Endothelial cell of umbilical vein (primary cell): ENCODE results near the gene ADAMTS19. TPM values are rescaled to one million over a fixed set of nuclear protein-coding genes. Genes with fewer than 3 reads are reported as not detected.

Source experiments
- BruUV-seq: library from RNA; stranded (reverse); fragments of 400-500 nt; replicated peaks from 2 replicates; lab custom pipeline; 2021; lab: Mats Ljungman, UMichigan
- CTCF ChIA-PET: fragments of 300-600, 350-600 bp; sonication (Branson Sonifier 250); formaldehyde crosslinking; loops from one replicate; lab custom pipeline; 2021; ENCODE audit warnings: antibody characterized with exemption, inconsistent platforms; lab: Charles Lee
- POLR2A ChIA-PET: fragments of 300-600, 350-600 bp; sonication (Branson Sonifier 250); formaldehyde crosslinking; loops from one replicate; lab custom pipeline; 2021; ENCODE audit warnings: antibody characterized with exemption, inconsistent platforms; lab: Charles Lee
- DNase-seq: peaks from one replicate; pipeline ENCODE4 v3.0.0-alpha.2; 2011; ENCODE audit warnings: low read depth, low spot score
- FAIRE-seq: peaks from 2 replicates; lab custom pipeline; 2011; peaks lifted over from hg19 to GRCh38; lab: Jason Lieb, UNC
- H2AFZ ChIP-seq: 2 replicates; pipeline ENCODE4 v1.6.0; 2012; ENCODE audit warnings: low read depth, low read length, control low read depth, inconsistent platforms
- H3K27ac ChIP-seq: 2 replicates; pipeline ENCODE4 v1.5.1; 2011; ENCODE audit warnings: low read depth, mild to moderate bottlenecking, control low read depth, low read length, moderate library complexity; ENCODE audit not compliant: insufficient read depth
- H3K27me3 ChIP-seq, 2 experiments: 2 replicates each; pipeline versions ENCODE4 v1.6.0 to v1.6.1; 2011; ENCODE audit warnings: low read length in 2 of 2, mixed read lengths in 1 of 2; ENCODE audit not compliant: control insufficient read depth in 2 of 2, insufficient read depth in 2 of 2
- H3K36me3 ChIP-seq, 2 experiments: 2 replicates in 1 of 2; 3 replicates in 1 of 2; pipeline ENCODE4 v1.5.1; 2011; ENCODE audit warnings: low read length in 2 of 2, mild to moderate bottlenecking in 1 of 2, moderate library complexity in 1 of 2; ENCODE audit not compliant: control insufficient read depth in 2 of 2, insufficient read depth in 2 of 2; ENCODE audit errors: extremely low read depth in 1 of 2
- H3K4me1 ChIP-seq: 3 replicates; pipeline ENCODE4 v1.5.1; 2011; ENCODE audit warnings: mild to moderate bottlenecking, low read length; ENCODE audit not compliant: control insufficient read depth, insufficient read depth; ENCODE audit errors: extremely low read depth
- H3K4me2 ChIP-seq: 2 replicates; pipeline ENCODE4 v1.6.1; 2011; ENCODE audit warnings: low read length, control low read depth, mixed read lengths; ENCODE audit not compliant: insufficient read depth
- H3K4me3 ChIP-seq, 3 experiments: fragments of 200-600 bp in 1 of 3; sonication (generic), shearing (Covaris generic) in 1 of 3; replicated peaks in 1 of 3; 2 replicates each; pipeline ENCODE4 v1.5.1; 2011 to 2016; ENCODE audit warnings: control low read depth in 3 of 3, low read length in 3 of 3, mild to moderate bottlenecking in 2 of 3, inconsistent platforms in 1 of 3, low read depth in 1 of 3, moderate library complexity in 1 of 3; ENCODE audit not compliant: insufficient read depth in 1 of 3
- H3K79me2 ChIP-seq: 2 replicates; pipeline ENCODE4 v1.6.0; 2012; ENCODE audit warnings: low read length, inconsistent platforms; ENCODE audit not compliant: control insufficient read depth, insufficient read depth
- H3K9ac ChIP-seq: replicated peaks from 2 replicates; pipeline ENCODE3; 2011; ENCODE audit warnings: low read length, control low read depth; ENCODE audit not compliant: insufficient read depth; ENCODE audit errors: extremely low read depth
- H3K9me1 ChIP-seq: replicated peaks from 3 replicates; pipeline ENCODE4 v1.6.0; 2011; ENCODE audit warnings: mild to moderate bottlenecking, low read length; ENCODE audit not compliant: control insufficient read depth, insufficient read depth; ENCODE audit errors: extremely low read depth
- H3K9me3 ChIP-seq: replicated peaks from 2 replicates; pipeline ENCODE4 v1.5.1; 2012; ENCODE audit warnings: low read length, inconsistent platforms; ENCODE audit not compliant: control insufficient read depth, insufficient read depth
- H4K20me1 ChIP-seq: replicated peaks from 2 replicates; pipeline ENCODE3; 2011; ENCODE audit warnings: mild to moderate bottlenecking, low read length; ENCODE audit not compliant: control insufficient read depth, insufficient read depth; ENCODE audit errors: extremely low read depth
- EZH2 ChIP-seq: IDR thresholded peaks from 2 replicates; pipeline ENCODE4 v1.6.1; 2012; ENCODE audit warnings: borderline replicate concordance, low read depth, mild to moderate bottlenecking, moderate library complexity, low read length, inconsistent platforms; ENCODE audit not compliant: severe bottlenecking
- FOS ChIP-seq: IDR thresholded peaks from 2 replicates; pipeline ENCODE4 v1.6.1; 2011; ENCODE audit warnings: mild to moderate bottlenecking, low read length, moderate library complexity, borderline replicate concordance; ENCODE audit not compliant: insufficient read depth
- GATA2 ChIP-seq: IDR thresholded peaks from 2 replicates; pipeline ENCODE4 v1.7.0; 2011; ENCODE audit warnings: low read depth, mild to moderate bottlenecking, moderate library complexity, mixed read lengths, low read length; ENCODE audit not compliant: insufficient read length, insufficient read depth
- JUN ChIP-seq: IDR thresholded peaks from 2 replicates; pipeline ENCODE4 v1.6.1; 2011; ENCODE audit warnings: borderline replicate concordance, low read depth; ENCODE audit not compliant: insufficient read length, insufficient read depth
- MYC ChIP-seq: IDR thresholded peaks from one replicate; pipeline ENCODE4 v1.6.1; 2011; ENCODE audit warnings: mild to moderate bottlenecking, low read depth, low read length
- POLR2A ChIP-seq: IDR thresholded peaks from 2 replicates; pipeline ENCODE4 v1.6.1; 2012; ENCODE audit warnings: low read depth, mild to moderate bottlenecking, control low read depth, low read length
- POLR2AphosphoS5 ChIP-seq: IDR thresholded peaks from 2 replicates; pipeline ENCODE4 v1.6.1; 2012; ENCODE audit warnings: low read depth, mild to moderate bottlenecking, control low read depth, low read length, moderate library complexity; ENCODE audit not compliant: insufficient read depth
- dilution Hi-C: fragments of 300-500 bp; cut with MboI; formaldehyde crosslinking; loops from one replicate; pipeline ENCODE4 v1.15.0; 2019; ENCODE audit warnings: low sequenced_read_pairs; ENCODE audit not compliant: extremely low pct_ligation_motif_present
- intact Hi-C: fragments of 100-400 bp; cut with micrococcal nuclease; formaldehyde crosslinking; loops from one replicate; pipeline ENCODE4 v1.10.0; 2022
- polyA plus RNA-seq, 4 experiments: library from polyadenylated mRNA; depleted of rRNA in 3 of 4; stranded (reverse) in 3 of 4; unstranded in 1 of 4; fragments of >200 nt; gene quantifications; 2 replicates each; pipeline versions ENCODE4 v1.2.1 to v1.2.3, GENCODE V29; 2011 to 2012; ENCODE audit warnings: missing spikeins in 1 of 4
- total RNA-seq: library from RNA; stranded (reverse); gene quantifications from 2 replicates; pipeline ENCODE4 v1.2.3, GENCODE V29; 2021
- TF ChIP-seq, protein P1 (sequence below): IDR thresholded peaks from 2 replicates; pipeline ENCODE4 v1.6.1; 2011; ENCODE audit not compliant: insufficient read depth, insufficient read length
- TF ChIP-seq, protein P2 (sequence below), 2 donors: IDR thresholded peaks; 1 replicate in 1 of 2; 2 replicates in 1 of 2; pipeline ENCODE4 v1.5.1; 2011; ENCODE audit warnings: low read length in 2 of 2, mild to moderate bottlenecking in 2 of 2, moderate library complexity in 2 of 2, control low read depth in 1 of 2, inconsistent platforms in 1 of 2, low read depth in 1 of 2; ENCODE audit not compliant: insufficient read depth in 1 of 2; ENCODE audit errors: extremely low read depth in 1 of 2

The ADAMTS19 gene
- total and polyA plus RNA-seq, 2 donors (not counting 3 experiments of a cell fraction or from before 2014, with no cell fraction given): not detected

DNA sequence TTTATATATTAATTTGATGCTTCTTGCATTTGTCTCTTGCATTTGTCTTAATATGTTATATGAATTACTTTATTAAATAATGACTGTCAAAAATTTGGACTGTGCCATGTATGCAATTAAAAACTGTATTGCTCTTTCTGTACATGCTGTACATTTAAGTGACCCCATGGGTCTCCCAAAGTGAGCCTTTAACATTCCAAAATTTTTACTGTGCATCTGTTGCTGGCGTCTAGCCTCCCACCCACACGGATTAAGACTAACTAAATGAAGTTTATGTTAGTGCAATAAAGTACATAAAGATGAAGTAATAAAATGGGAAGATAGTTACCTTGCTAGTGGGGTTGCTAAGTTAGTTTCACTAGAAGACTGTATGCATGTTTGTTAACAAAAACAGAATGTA is 48.5 kb downstream of the ADAMTS19 start:
- Histone ChIP-seq H3K9me1 (no peaks in the 10 kb centered on the region), H3K4me1 (no peaks in the 10 kb centered on the region), H3K79me2 (no peaks in the 10 kb centered on the region), H2AFZ (no peak overlapping the region), H4K20me1 (no peaks in the 10 kb centered on the region), H3K9ac (no peak overlapping the region), H3K36me3 (no peaks in the 10 kb centered on the region), H3K27me3 (no peaks in the 10 kb centered on the region), H3K27ac (no peak overlapping the region), H3K9me3 (no peaks in the 10 kb centered on the region), H3K4me3 (no peak overlapping the region), H3K4me2 (no peak overlapping the region)
- intact Hi-C loops (no loop called here), dilution Hi-C loops (no loop called here)
- TF ChIP-seq POLR2AphosphoS5: no peak
- POLR2A ChIA-PET: no interaction called here
- BruUV-seq: no TSS peak
- CTCF ChIA-PET: no interaction called here
- no peak for FAIRE-seq
- DNase-seq: no peak

DNA sequence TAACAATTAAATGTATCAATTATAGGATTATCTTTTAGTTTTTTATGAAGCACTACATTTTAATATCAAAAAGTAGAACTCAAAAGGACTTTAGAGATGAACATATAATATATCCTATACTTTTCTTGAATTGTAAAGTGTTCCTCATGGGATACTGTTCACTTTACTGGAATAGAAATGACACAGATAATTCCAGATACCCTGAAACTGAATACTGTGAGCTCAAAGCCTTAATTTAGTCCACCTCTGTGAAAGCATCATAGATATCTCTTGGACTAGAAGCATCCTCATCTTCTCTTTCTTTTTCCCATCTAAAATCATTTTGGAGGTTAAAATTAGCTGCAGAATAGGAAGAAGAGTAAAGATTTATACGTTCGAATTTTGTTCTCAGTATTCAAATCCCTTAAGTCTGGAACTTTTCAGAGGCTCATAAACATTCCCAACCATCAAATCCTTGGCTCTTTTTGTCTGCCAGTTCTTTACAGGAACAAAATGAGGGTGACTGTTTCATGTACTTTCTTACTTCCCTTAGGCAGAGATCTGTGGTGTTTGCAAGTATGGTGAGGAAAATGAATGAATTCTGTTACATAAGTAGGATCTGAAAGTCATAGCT is 49.4 kb downstream of the ADAMTS19 start:
- Histone ChIP-seq H3K9me1 (no peaks in the 10 kb centered on the region), H3K27me3 (no peaks in the 10 kb centered on the region), H3K9me3 (no peaks in the 10 kb centered on the region), H3K27ac (no peak overlapping the region), H3K79me2 (no peaks in the 10 kb centered on the region), H3K4me2 (no peak overlapping the region), H3K9ac (no peak overlapping the region), H2AFZ (no peak overlapping the region), H4K20me1 (no peaks in the 10 kb centered on the region), H3K4me1 (no peaks in the 10 kb centered on the region), H3K36me3 (no peaks in the 10 kb centered on the region), H3K4me3 (no peak overlapping the region)
- ChIA-PET CTCF (no interaction called here), POLR2A (no interaction called here)
- no TSS peak for BruUV-seq
- intact Hi-C loops (no loop called here), dilution Hi-C loops (no loop called here)
- FAIRE-seq: no peak
- TF ChIP-seq POLR2A: no peak
- TF ChIP-seq, protein P1, sequence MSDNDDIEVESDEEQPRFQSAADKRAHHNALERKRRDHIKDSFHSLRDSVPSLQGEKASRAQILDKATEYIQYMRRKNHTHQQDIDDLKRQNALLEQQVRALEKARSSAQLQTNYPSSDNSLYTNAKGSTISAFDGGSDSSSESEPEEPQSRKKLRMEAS: no peak
- TF ChIP-seq FOS: no peak
- TF ChIP-seq JUN: no peak
- no peak for TF ChIP-seq MYC
- TF ChIP-seq POLR2AphosphoS5: no peak
- no peak for TF ChIP-seq EZH2
- TF ChIP-seq GATA2: no peak
- TF ChIP-seq, protein P2, sequence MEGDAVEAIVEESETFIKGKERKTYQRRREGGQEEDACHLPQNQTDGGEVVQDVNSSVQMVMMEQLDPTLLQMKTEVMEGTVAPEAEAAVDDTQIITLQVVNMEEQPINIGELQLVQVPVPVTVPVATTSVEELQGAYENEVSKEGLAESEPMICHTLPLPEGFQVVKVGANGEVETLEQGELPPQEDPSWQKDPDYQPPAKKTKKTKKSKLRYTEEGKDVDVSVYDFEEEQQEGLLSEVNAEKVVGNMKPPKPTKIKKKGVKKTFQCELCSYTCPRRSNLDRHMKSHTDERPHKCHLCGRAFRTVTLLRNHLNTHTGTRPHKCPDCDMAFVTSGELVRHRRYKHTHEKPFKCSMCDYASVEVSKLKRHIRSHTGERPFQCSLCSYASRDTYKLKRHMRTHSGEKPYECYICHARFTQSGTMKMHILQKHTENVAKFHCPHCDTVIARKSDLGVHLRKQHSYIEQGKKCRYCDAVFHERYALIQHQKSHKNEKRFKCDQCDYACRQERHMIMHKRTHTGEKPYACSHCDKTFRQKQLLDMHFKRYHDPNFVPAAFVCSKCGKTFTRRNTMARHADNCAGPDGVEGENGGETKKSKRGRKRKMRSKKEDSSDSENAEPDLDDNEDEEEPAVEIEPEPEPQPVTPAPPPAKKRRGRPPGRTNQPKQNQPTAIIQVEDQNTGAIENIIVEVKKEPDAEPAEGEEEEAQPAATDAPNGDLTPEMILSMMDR (IDR thresholded peaks at IDR 0.05; ENCODE audit: extremely low read depth in 1 of 2, insufficient read depth in 1 of 2, low read depth in 1 of 2, low read length in 2 of 2): no peak
- no peak for DNase-seq
